KMS-11 (cell line): ENCODE measurements around the gene HHLA2.
"Not testable (repeated sequence)": the region's sequence is repeated elsewhere in the genome, so short reads cannot be mapped to it uniquely, and the experiment has no call there.

ENCODE experiments used
- H2AFZ ChIP-seq: fragments of 200-600 bp; sonication (generic); 2 replicates; pipeline ENCODE4 v1.6.1; 2016; ENCODE audit warnings: antibody characterized with exemption, mixed run types, low read depth
- H3K27ac ChIP-seq: fragments of 200-600 bp; sonication (generic); 2 replicates; pipeline ENCODE4 v1.6.1; 2016; ENCODE audit warnings: mild to moderate bottlenecking, mixed run types
- H3K27me3 ChIP-seq: fragments of 200-600 bp; sonication (generic); 2 replicates; pipeline ENCODE4 v1.6.1; 2017; ENCODE audit warnings: mild to moderate bottlenecking, low read depth, mixed run types, moderate library complexity; ENCODE audit not compliant: insufficient read depth
- H3K36me3 ChIP-seq: fragments of 200-600 bp; sonication (generic); 2 replicates; pipeline ENCODE4 v1.6.1; 2017; ENCODE audit warnings: mild to moderate bottlenecking, mixed run types; ENCODE audit not compliant: insufficient read depth
- H3K4me1 ChIP-seq: fragments of 200-600 bp; sonication (generic); 2 replicates; pipeline ENCODE4 v1.6.1; 2016; ENCODE audit warnings: mild to moderate bottlenecking, low read depth, mixed run types; ENCODE audit not compliant: poor library complexity, severe bottlenecking
- H3K4me2 ChIP-seq: fragments of 200-600 bp; sonication (generic); 2 replicates; pipeline ENCODE4 v1.7.0; 2016; ENCODE audit warnings: mild to moderate bottlenecking, mixed run types
- H3K4me3 ChIP-seq: fragments of 200-600 bp; sonication (generic); IDR thresholded peaks from 2 replicates; pipeline ENCODE4 v1.6.1; 2017; ENCODE audit warnings: low read depth, low read length, mixed read lengths; ENCODE audit not compliant: insufficient read depth
- H3K79me2 ChIP-seq: fragments of 200-600 bp; sonication (generic); 2 replicates; pipeline ENCODE4 v1.6.1; 2016; ENCODE audit warnings: low read depth, mixed run types; ENCODE audit not compliant: insufficient read depth
- H3K9ac ChIP-seq: fragments of 200-600 bp; sonication (generic); 2 replicates; pipeline ENCODE4 v1.6.1; 2016; ENCODE audit warnings: mild to moderate bottlenecking, mixed run types
- H4K20me1 ChIP-seq: fragments of 200-600 bp; sonication (generic); 2 replicates; pipeline ENCODE4 v1.6.1; 2016; ENCODE audit warnings: mild to moderate bottlenecking, mixed run types; ENCODE audit not compliant: insufficient read depth
- CTCF ChIP-seq: fragments of 200-600 bp; sonication (generic); conservative IDR thresholded peaks from 2 replicates; pipeline ENCODE4 v1.6.1; 2017; ENCODE audit warnings: low read depth, mild to moderate bottlenecking, antibody characterized with exemption, low read length, moderate library complexity, mixed read lengths

The HHLA2 gene

DNA sequence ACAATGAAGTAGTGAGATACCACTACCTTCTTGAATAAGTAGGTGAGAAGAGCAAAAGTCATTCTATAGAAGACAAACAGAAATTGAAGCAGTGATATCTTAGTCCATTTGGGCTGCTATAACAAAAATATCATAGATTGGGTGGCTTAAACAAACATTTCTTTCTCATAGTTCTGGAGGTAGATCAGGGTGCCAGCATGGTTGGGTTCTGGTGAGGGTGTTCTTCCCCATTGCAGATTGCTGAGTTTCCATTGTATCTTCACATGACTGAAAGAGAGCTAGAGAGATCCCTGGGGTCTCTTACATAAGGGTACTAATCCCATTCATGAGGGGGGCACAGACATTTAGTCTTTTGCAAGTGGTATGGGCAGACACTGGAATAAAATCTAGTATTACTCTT is 41.2 kb upstream of the HHLA2 start:
- Histone ChIP-seq H3K36me3 (no peaks in the 10 kb centered on the region), H3K27me3 (no peaks in the 10 kb centered on the region), H2AFZ (no peak overlapping the region), H3K4me3 (no peak overlapping the region), H3K27ac (no peak overlapping the region), H4K20me1 (no peaks in the 10 kb centered on the region), H3K79me2 (no peaks in the 10 kb centered on the region), H3K9ac (no peak overlapping the region), H3K4me2 (no peak overlapping the region), H3K4me1 (no peaks in the 10 kb centered on the region)
- TF ChIP-seq CTCF: no peak

DNA sequence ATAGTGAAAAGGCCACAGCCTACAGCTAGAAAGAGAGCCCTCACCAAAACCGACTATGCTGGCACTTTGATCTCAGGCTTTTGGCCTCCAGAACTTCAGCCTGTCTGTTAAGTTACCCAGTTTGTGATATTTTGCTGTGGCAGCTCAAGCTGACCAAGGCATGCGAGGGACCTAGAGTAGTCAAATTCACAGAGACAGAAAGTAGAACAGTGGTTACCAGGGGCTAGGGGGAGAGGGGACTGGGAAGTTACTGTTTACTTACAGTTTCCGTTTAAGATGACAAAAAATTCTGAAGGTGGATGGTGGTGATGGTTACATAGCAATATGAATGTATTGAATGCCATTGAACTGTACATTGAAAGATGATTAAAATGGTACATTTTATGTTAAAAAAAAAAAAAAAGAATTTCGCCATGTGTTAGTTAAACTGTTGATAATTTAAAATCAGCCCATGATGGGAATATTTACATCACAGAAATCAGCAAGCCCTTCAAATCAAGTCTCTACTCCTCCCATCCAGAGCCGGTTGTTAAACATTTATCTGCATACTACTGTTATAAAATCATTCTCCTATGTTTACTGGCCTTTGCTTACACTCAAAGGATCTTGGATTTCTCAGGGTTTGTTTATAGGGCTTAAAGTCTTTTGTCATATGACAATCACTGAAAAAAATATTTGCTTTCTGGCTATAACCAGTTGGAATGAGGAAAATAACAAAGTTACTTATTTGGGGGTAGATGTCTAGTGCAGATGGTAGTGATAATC is 31.6 kb upstream of the HHLA2 start:
- H3K4me2 ChIP-seq, H3K27me3 ChIP-seq, H3K9ac ChIP-seq, H3K36me3 ChIP-seq, H3K27ac ChIP-seq, H2AFZ ChIP-seq, H3K79me2 ChIP-seq, H3K4me3 ChIP-seq, H3K4me1 ChIP-seq, H4K20me1 ChIP-seq: not testable (repeated sequence)

DNA sequence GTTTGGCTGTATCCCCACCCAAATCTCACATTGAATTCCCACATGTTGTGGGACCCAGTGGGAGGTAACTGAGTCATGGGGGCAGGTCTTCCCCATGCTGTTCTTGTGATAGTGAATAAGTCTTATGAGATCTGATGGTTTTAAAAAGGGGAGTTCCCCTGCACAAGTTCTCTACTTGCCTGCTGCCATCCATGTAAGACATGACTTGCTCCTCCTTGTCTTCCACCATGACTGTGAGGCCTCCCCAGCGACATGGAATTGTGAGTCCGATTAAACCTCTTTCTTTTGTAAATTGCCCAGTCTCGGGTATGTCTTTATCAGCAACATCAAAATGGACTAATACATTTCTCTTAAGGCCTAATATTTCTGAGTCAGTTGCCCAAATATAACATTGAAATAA is 28.1 kb upstream of the HHLA2 start:
- H3K27ac ChIP-seq, H3K4me1 ChIP-seq, H3K4me2 ChIP-seq, H4K20me1 ChIP-seq, H3K36me3 ChIP-seq, H3K4me3 ChIP-seq, H3K79me2 ChIP-seq, H3K27me3 ChIP-seq, H3K9ac ChIP-seq, H2AFZ ChIP-seq: not testable (repeated sequence)

- H3K4me1 ChIP-seq: no peaks in the 10 kb centered on the region
- H2AFZ ChIP-seq: no peak overlapping the region
- H3K9ac ChIP-seq: no peak overlapping the region
- H3K79me2 ChIP-seq: no peaks in the 10 kb centered on the region
- H3K4me3 ChIP-seq: no peak overlapping the region
- no peak overlapping the region for H3K4me2 ChIP-seq
- H3K27ac ChIP-seq: no peak overlapping the region
- H3K36me3 ChIP-seq: no peaks in the 10 kb centered on the region
- no peaks in the 10 kb centered on the region for H3K27me3 ChIP-seq
- no peaks in the 10 kb centered on the region for H4K20me1 ChIP-seq
- no peak for TF ChIP-seq CTCF
Measured at GRCh38 chr3:108271626-108272025, 24.7 kb upstream of the HHLA2 start.

DNA sequence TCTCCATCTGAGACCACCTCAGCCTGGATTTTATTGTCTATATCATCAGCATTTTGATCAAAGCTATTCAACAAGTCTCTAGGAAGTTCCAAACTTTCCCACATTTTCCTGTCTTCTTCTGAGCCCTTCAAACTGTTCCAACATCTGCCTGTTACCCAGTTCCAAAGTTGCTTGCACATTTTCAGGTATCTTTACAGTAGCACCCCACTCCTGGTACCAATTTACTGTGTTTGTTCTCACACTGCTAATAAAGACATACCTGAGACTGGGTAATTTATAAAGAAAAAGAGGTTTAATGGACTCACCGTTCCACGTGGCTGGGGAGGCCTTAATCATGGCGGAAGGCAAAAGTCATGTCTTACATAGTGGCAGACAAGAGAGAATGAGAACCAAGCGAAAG is 17.3 kb upstream of the HHLA2 start:
- H2AFZ ChIP-seq, H4K20me1 ChIP-seq, H3K36me3 ChIP-seq, H3K4me3 ChIP-seq, H3K4me2 ChIP-seq, H3K4me1 ChIP-seq, H3K79me2 ChIP-seq, H3K9ac ChIP-seq, H3K27me3 ChIP-seq, H3K27ac ChIP-seq: not testable (repeated sequence)

- Histone ChIP-seq H3K27ac (no peak overlapping the region), H3K27me3 (no peaks in the 10 kb centered on the region), H3K4me1 (no peaks in the 10 kb centered on the region), H3K36me3 (no peaks in the 10 kb centered on the region), H3K4me3 (no peak overlapping the region), H2AFZ (no peak overlapping the region), H3K4me2 (no peak overlapping the region), H4K20me1 (no peaks in the 10 kb centered on the region), H3K9ac (no peak overlapping the region), H3K79me2 (no peaks in the 10 kb centered on the region)
- TF ChIP-seq CTCF: no peak
Measured at GRCh38 chr3:108280476-108280875, 15.9 kb upstream of the HHLA2 start.
